CD8-positive, alpha-beta memory T cell (primary cell): ENCODE results near the gene TES. TPM values are rescaled to one million over a fixed set of nuclear protein-coding genes. Genes with fewer than 3 reads are reported as not detected.

Source experiments
- CTCF ChIA-PET: fragments of 350-600 bp; sonication (Branson Sonifier 250); formaldehyde crosslinking; loops from one replicate; lab custom pipeline; 2021; ENCODE audit warnings: antibody characterized with exemption; lab: Charles Lee
- POLR2A ChIA-PET: fragments of 350-600 bp; sonication (Branson Sonifier 250); formaldehyde crosslinking; loops from one replicate; lab custom pipeline; 2021; ENCODE audit warnings: antibody characterized with exemption; lab: Charles Lee
- DNase-seq, 5 donors: peaks; one replicate each; pipeline versions ENCODE4 v3.0.0 to v3.0.0-alpha.2; 2020 to 2022; ENCODE audit warnings: mixed read lengths in 1 of 5
- H3K27ac ChIP-seq: one replicate; pipeline ENCODE4 v1.7.0; 2013; ENCODE audit warnings: low read depth, mild to moderate bottlenecking, low read length, moderate library complexity
- H3K27me3 ChIP-seq: 2 replicates; pipeline ENCODE4 v1.7.0; 2013; ENCODE audit warnings: low read length, mild to moderate bottlenecking; ENCODE audit not compliant: insufficient read depth, poor library complexity, severe bottlenecking
- H3K36me3 ChIP-seq: 2 replicates; pipeline ENCODE4 v1.7.0; 2013; ENCODE audit warnings: mild to moderate bottlenecking, low read length, moderate library complexity; ENCODE audit not compliant: insufficient read depth
- H3K4me1 ChIP-seq: 2 replicates; pipeline ENCODE4 v1.7.0; 2013; ENCODE audit warnings: mild to moderate bottlenecking, low read length, moderate library complexity; ENCODE audit not compliant: insufficient read depth
- H3K4me3 ChIP-seq: 2 replicates; pipeline ENCODE4 v1.7.0; 2013; ENCODE audit warnings: mild to moderate bottlenecking, low read length
- H3K9me3 ChIP-seq: 2 replicates; pipeline ENCODE4 v1.7.0; 2013; ENCODE audit warnings: mild to moderate bottlenecking, low read length
- H3K27ac Mint-ChIP-seq, 8 donors: one replicate each; pipeline ENCODE4 v1.8.0; 2020 to 2021; ENCODE audit warnings: mixed read lengths in 8 of 8, mild to moderate bottlenecking in 6 of 8, inconsistent platforms in 3 of 8, moderate library complexity in 3 of 8
- H3K27me3 Mint-ChIP-seq, 2 donors: one replicate each; pipeline ENCODE4 v1.8.0; 2020 to 2021; ENCODE audit warnings: mixed read lengths in 2 of 2, mild to moderate bottlenecking in 1 of 2, moderate library complexity in 1 of 2
- H3K36me3 Mint-ChIP-seq, 3 donors: one replicate each; pipeline ENCODE4 v1.8.0; 2020 to 2021; ENCODE audit warnings: mixed read lengths in 3 of 3, inconsistent platforms in 1 of 3, mild to moderate bottlenecking in 1 of 3
- H3K4me1 Mint-ChIP-seq, 3 donors: one replicate each; pipeline ENCODE4 v1.8.0; 2020 to 2021; ENCODE audit warnings: mixed read lengths in 3 of 3, inconsistent platforms in 1 of 3, mild to moderate bottlenecking in 1 of 3
- H3K4me3 Mint-ChIP-seq, 7 donors: one replicate each; pipeline ENCODE4 v1.8.0; 2020 to 2021; ENCODE audit warnings: mixed read lengths in 7 of 7, mild to moderate bottlenecking in 6 of 7, moderate library complexity in 4 of 7, inconsistent platforms in 2 of 7
- H3K9me3 Mint-ChIP-seq, 5 donors: one replicate each; pipeline ENCODE4 v1.8.0; 2020 to 2022; ENCODE audit warnings: mixed read lengths in 5 of 5, mild to moderate bottlenecking in 3 of 5, moderate library complexity in 2 of 5, inconsistent platforms in 1 of 5
- polyA plus RNA-seq: library from polyadenylated mRNA; unstranded; fragments of 300-500 nt; fragmentation: Illumina TruSeq; gene quantifications from one replicate; pipeline ENCODE4 v1.2.3, GENCODE V29; 2021
- total RNA-seq, 2 experiments: library from RNA; stranded (reverse); gene quantifications; one replicate each; pipeline ENCODE4 v1.2.3, GENCODE V29; 2021

TES gene
- total and polyA plus RNA-seq, 3 experiments from 2014 or later = 58.4 to 193 (median 59.0) TPM

DNA sequence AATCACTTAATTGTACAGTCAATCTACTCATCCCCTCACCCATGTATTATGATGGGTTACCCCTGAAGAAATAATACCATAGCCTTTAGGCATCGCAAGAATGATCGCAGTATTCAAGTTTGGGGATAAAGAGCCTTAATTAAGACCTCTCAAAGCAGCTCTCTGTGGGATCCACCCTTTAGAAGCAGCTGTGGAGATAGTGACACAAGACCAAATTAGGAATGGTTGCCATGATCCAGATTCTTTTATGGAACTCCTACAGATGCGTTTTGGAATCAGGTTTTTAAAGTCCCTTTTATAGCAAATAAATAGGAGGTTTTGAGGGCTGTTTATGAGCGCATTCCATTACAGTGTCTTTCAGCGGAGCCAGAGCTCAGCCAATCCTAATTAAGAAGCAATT, 12.2 kb downstream of the TES start:
- Histone ChIP-seq H3K4me1 (peaks cover 90% of the 10 kb centered on the region), H3K4me3 (no peak overlapping the region), H3K27ac (no peak overlapping the region), H3K27me3 (no peaks in the 10 kb centered on the region), H3K9me3 (no peaks in the 10 kb centered on the region), H3K36me3 (no peaks in the 10 kb centered on the region)
- CTCF ChIA-PET = interaction anchor here (0.8 to 1.4 kb wide), 2 partner anchors 9 to 42 kb away, joined by 3 read pairs; no protein-coding TSS in a partner anchor
- Mint-ChIP-seq H3K4me3 (peak overlapping the region in 4 of 7 donors; percentile 9 to 75 (median 34)), H3K27me3 (no peaks in the 10 kb centered on the region), H3K9me3 (no peaks in the 10 kb centered on the region), H3K36me3 (peaks cover 0 to 6% (median 2%) of the 10 kb centered on the region in 3 donors), H3K27ac (peak overlapping the region in 4 of 8 donors; percentile 1 to 64 (median 28)), H3K4me1 (peaks cover 90 to 96% (median 96%) of the 10 kb centered on the region in 3 donors)
- no peak for DNase-seq
- POLR2A ChIA-PET = no interaction called here

GRCh38 chr7:116223588-116223987, 13.2 kb downstream of the TES start:
- Histone ChIP-seq H3K4me1 (peaks cover 88% of the 10 kb centered on the region), H3K27ac (no peak overlapping the region), H3K4me3 (no peak overlapping the region), H3K9me3 (no peaks in the 10 kb centered on the region), H3K27me3 (no peaks in the 10 kb centered on the region), H3K36me3 (no peaks in the 10 kb centered on the region)
- ChIA-PET CTCF (interaction anchor here (1.2 to 3.6 kb wide), 5 partner anchors 7 to 44 kb away, joined by 3 to 16 read pairs (median 4); no protein-coding TSS in a partner anchor), POLR2A (no interaction called here)
- Mint-ChIP-seq H3K4me1 (peaks cover 91 to 96% (median 96%) of the 10 kb centered on the region in 3 donors), H3K36me3 (peaks cover 0 to 6% (median 2%) of the 10 kb centered on the region in 3 donors), H3K4me3 (peak overlapping the region in 6 of 7 donors; percentile 25 to 75 (median 59)), H3K9me3 (no peaks in the 10 kb centered on the region), H3K27me3 (no peaks in the 10 kb centered on the region), H3K27ac (peak overlapping the region in 7 of 8 donors; percentile 4 to 85 (median 66))
- DNase-seq = no peak

DNA sequence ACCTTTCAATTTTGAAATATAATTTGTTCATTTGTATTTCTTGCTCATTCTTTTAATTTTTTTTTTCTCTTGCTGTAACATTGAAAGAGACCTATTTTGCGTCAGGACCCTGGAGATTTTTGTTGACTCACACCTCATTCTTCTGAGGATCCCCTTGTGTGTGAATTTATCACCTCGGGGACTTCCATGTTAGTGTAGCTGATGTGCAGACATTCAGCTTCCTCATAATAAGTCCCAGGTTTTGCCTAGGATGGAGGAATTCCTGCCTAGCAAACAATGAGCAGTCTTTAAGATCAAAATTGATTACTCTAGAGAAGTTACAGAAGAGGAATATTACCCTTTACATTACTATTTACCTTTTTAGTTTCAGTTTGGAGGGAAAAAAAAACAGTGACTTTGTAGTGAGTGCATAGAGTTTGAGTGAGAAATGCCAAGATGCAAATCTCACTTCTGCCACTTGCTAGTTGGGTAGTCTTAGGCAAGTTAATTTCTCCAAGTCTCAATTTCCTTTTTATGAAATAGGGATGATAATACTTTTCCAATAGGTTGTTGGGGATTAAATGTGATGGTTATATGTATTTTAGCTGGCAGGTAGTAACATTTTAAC, 14.3 kb downstream of the TES start:
- no peak for DNase-seq
- Histone ChIP-seq H3K4me3 (peak overlapping the region; percentile 14), H3K27ac (no peak overlapping the region), H3K36me3 (no peaks in the 10 kb centered on the region), H3K27me3 (no peaks in the 10 kb centered on the region), H3K4me1 (peaks cover 84% of the 10 kb centered on the region), H3K9me3 (no peaks in the 10 kb centered on the region)
- Mint-ChIP-seq H3K9me3 (no peaks in the 10 kb centered on the region), H3K4me1 (peaks cover 88 to 96% (median 94%) of the 10 kb centered on the region in 3 donors), H3K27ac (peak overlapping the region; percentile 0 to 85 (median 60)), H3K4me3 (peak overlapping the region in 6 of 7 donors; percentile 48 to 79 (median 74)), H3K36me3 (peaks cover 0 to 6% (median 0%) of the 10 kb centered on the region in 3 donors), H3K27me3 (no peaks in the 10 kb centered on the region)
- POLR2A ChIA-PET = interaction anchor here (2.4 kb wide), 1 partner anchor 13 kb away, joined by 12 read pairs; the partner anchor contains the start of gene TES
- CTCF ChIA-PET = interaction anchor here (1.4 to 3.6 kb wide), 4 partner anchors 9 to 45 kb away, joined by 4 to 16 read pairs (median 8); no protein-coding TSS in a partner anchor

DNA sequence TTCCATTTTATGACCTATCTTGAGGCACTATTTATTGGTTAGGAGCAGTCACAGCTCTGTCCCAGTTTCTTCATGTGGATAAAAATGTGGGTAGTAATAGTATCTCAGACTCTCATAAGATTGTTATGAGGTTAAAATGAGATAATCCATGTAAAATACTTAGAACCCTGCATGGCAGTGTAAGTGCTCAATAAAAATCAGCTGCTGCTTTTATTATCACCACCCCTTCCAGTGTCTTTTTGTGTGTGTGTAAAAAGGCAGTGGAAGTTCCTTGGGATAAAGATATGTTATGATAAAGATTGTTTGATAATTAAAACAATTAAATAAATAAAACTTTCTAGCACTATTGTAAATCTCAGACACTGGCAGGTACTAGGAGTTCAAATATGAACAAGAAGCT, 15.5 kb downstream of the TES start:
- Mint-ChIP-seq H3K36me3 (peaks cover 0 to 4% (median 0%) of the 10 kb centered on the region in 3 donors), H3K9me3 (no peaks in the 10 kb centered on the region), H3K4me3 (peak overlapping the region in 2 of 7 donors; percentile 20 to 42), H3K27ac (peak overlapping the region in 2 of 8 donors; percentile 29 to 57), H3K4me1 (peaks cover 88 to 96% (median 94%) of the 10 kb centered on the region in 3 donors), H3K27me3 (no peaks in the 10 kb centered on the region)
- Histone ChIP-seq H3K4me1 (peaks cover 84% of the 10 kb centered on the region), H3K4me3 (no peak overlapping the region), H3K27me3 (no peaks in the 10 kb centered on the region), H3K27ac (no peak overlapping the region), H3K36me3 (no peaks in the 10 kb centered on the region), H3K9me3 (no peaks in the 10 kb centered on the region)
- DNase-seq = no peak
- CTCF ChIA-PET = interaction anchor here (1.1 to 3.6 kb wide), 3 partner anchors 9 to 45 kb away, joined by 5 to 16 read pairs (median 8); no protein-coding TSS in a partner anchor
- POLR2A ChIA-PET = interaction anchor here (1.1 to 2.4 kb wide), 2 partner anchors 12 to 15 kb away, joined by 3 to 12 read pairs; partner anchors contain the start of gene TES

GRCh38 chr7:116226664-116227063, 16.3 kb downstream of the TES start:
- H3K36me3 Mint-ChIP-seq = peaks cover 0 to 4% (median 0%) of the 10 kb centered on the region in 3 donors
- no peak for DNase-seq
- no peaks in the 10 kb centered on the region for H3K9me3 Mint-ChIP-seq
- H3K4me1 ChIP-seq = peaks cover 87% of the 10 kb centered on the region
- peak overlapping the region in 7 of 8 donors; percentile 5 to 57 (median 22) for H3K27ac Mint-ChIP-seq
- ChIA-PET CTCF (interaction anchor here (2.2 to 3.6 kb wide), 2 partner anchors 9 to 15 kb away, joined by 8 to 16 read pairs; no protein-coding TSS in a partner anchor), POLR2A (interaction anchor here (2.4 kb wide), 1 partner anchor 16 kb away, joined by 12 read pairs; the partner anchor contains the start of gene TES)
- no peaks in the 10 kb centered on the region for H3K27me3 ChIP-seq
- no peaks in the 10 kb centered on the region for H3K27me3 Mint-ChIP-seq
- H3K27ac ChIP-seq = no peak overlapping the region
- H3K9me3 ChIP-seq = no peaks in the 10 kb centered on the region
- peaks cover 89 to 97% (median 95%) of the 10 kb centered on the region in 3 donors for H3K4me1 Mint-ChIP-seq
- peak overlapping the region in 1 of 7 donors; percentile 13 for H3K4me3 Mint-ChIP-seq
- no peak overlapping the region for H3K4me3 ChIP-seq
- no peaks in the 10 kb centered on the region for H3K36me3 ChIP-seq

DNA sequence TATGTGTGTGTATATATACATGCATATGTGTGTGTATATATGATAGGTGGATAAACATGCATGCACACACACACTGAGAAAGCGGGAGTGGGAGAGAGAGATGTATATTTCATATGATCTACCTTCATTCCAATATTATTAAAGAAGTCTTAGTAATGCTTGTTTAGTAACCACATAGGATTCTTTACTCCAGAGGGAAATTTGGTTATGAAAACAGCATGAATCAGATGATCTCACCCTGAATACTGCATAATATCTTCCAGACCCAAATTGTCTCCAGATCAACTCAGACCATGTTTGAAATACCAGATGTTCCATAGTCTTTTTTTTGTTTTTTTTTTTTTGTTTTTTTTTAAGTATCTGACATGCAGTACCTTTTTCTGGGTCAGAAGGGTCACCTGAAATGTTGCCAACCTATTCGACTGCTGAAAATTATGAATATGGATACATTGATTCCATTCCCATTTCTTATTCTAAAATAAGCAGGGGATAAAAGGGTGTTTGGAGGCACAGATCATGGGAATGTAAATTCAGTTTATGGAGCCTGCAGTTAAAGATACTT, 17.4 kb downstream of the TES start:
- no peaks in the 10 kb centered on the region for H3K9me3 Mint-ChIP-seq
- CTCF ChIA-PET = no interaction called here
- Histone ChIP-seq H3K4me3 (no peak overlapping the region), H3K27me3 (no peaks in the 10 kb centered on the region), H3K9me3 (no peaks in the 10 kb centered on the region), H3K36me3 (no peaks in the 10 kb centered on the region), H3K4me1 (peaks cover 85% of the 10 kb centered on the region), H3K27ac (no peak overlapping the region)
- no peak for DNase-seq
- peaks cover 89 to 97% (median 95%) of the 10 kb centered on the region in 3 donors for H3K4me1 Mint-ChIP-seq
- POLR2A ChIA-PET = no interaction called here
- peak overlapping the region in 6 of 8 donors; percentile 7 to 71 (median 36) for H3K27ac Mint-ChIP-seq
- no peaks in the 10 kb centered on the region for H3K27me3 Mint-ChIP-seq
- H3K4me3 Mint-ChIP-seq = no peak overlapping the region
- peaks cover 0 to 2% (median 0%) of the 10 kb centered on the region in 3 donors for H3K36me3 Mint-ChIP-seq

GRCh38 chr7:116228241-116228640, 17.9 kb downstream of the TES start:
- Mint-ChIP-seq H3K4me3 (no peak overlapping the region), H3K36me3 (peaks cover 0 to 2% (median 0%) of the 10 kb centered on the region in 3 donors), H3K9me3 (no peaks in the 10 kb centered on the region), H3K27ac (no peak overlapping the region), H3K27me3 (no peaks in the 10 kb centered on the region), H3K4me1 (peaks cover 92 to 98% (median 95%) of the 10 kb centered on the region in 3 donors)
- Histone ChIP-seq H3K4me1 (peaks cover 85% of the 10 kb centered on the region), H3K27ac (no peak overlapping the region), H3K4me3 (no peak overlapping the region), H3K27me3 (no peaks in the 10 kb centered on the region), H3K9me3 (no peaks in the 10 kb centered on the region), H3K36me3 (no peaks in the 10 kb centered on the region)
- ChIA-PET POLR2A (no interaction called here), CTCF (interaction anchor here (1.0 to 1.2 kb wide), 2 partner anchors 12 to 298 kb away, joined by 3 read pairs; no protein-coding TSS in a partner anchor)
- DNase-seq = no peak
